ENCODE results near the gene CST9. TPM values are rescaled to one million over a fixed set of nuclear protein-coding genes. Genes with fewer than 3 reads are reported as not detected.

Gene CST9
- total and polyA plus RNA-seq, 2 of the 13 experiments (the other 11 are each of a cell fraction or from before 2014, with no cell fraction given), result 0.07 TPM; not detected in 1

GRCh38 chr20:23640018-23640601 lies 34.4 kb upstream of the CST9 start (continued):
- TF ChIP-seq TEAD3 (CRISPR knock-in tag; optimal IDR thresholded peaks at IDR 0.05; ENCODE audit: borderline replicate concordance), result peak; percentile 92
- TF ChIP-seq, protein P1, sequence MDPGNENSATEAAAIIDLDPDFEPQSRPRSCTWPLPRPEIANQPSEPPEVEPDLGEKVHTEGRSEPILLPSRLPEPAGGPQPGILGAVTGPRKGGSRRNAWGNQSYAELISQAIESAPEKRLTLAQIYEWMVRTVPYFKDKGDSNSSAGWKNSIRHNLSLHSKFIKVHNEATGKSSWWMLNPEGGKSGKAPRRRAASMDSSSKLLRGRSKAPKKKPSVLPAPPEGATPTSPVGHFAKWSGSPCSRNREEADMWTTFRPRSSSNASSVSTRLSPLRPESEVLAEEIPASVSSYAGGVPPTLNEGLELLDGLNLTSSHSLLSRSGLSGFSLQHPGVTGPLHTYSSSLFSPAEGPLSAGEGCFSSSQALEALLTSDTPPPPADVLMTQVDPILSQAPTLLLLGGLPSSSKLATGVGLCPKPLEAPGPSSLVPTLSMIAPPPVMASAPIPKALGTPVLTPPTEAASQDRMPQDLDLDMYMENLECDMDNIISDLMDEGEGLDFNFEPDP (CRISPR knock-in tag; conservative IDR thresholded peaks at IDR 0.05), result no peak
- TF ChIP-seq HMGXB3 (CRISPR knock-in tag; IDR thresholded peaks at IDR 0.05; ENCODE audit: borderline replicate concordance), result no peak; the same call in 1 of the 2 replicates
- TF ChIP-seq, protein P2, sequence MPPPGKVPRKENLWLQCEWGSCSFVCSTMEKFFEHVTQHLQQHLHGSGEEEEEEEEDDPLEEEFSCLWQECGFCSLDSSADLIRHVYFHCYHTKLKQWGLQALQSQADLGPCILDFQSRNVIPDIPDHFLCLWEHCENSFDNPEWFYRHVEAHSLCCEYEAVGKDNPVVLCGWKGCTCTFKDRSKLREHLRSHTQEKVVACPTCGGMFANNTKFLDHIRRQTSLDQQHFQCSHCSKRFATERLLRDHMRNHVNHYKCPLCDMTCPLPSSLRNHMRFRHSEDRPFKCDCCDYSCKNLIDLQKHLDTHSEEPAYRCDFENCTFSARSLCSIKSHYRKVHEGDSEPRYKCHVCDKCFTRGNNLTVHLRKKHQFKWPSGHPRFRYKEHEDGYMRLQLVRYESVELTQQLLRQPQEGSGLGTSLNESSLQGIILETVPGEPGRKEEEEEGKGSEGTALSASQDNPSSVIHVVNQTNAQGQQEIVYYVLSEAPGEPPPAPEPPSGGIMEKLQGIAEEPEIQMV (CRISPR knock-in tag; IDR thresholded peaks at IDR 0.05; ENCODE audit: low read depth), result peak; percentile 5; the same call in 1 of the 2 replicates
- TF ChIP-seq ZMYM3 (CRISPR knock-in tag; IDR thresholded peaks at IDR 0.05), result no peak
- TF ChIP-seq SOX6 (IDR thresholded peaks at IDR 0.05), result no peak
- peak; percentile 62; the same call in 1 of the 2 replicates for TF ChIP-seq SOX6 (CRISPR knock-in tag; IDR thresholded peaks at IDR 0.05)
- TF ChIP-seq ZNF24 (IDR thresholded peaks at IDR 0.05), result no peak
- TF ChIP-seq ZXDC (CRISPR knock-in tag; IDR thresholded peaks at IDR 0.05), result 0 out of 2 replicates have a peak, but pooled peaks have one; percentile 54
- TF ChIP-seq MTA1 (CRISPR knock-in tag; IDR thresholded peaks at IDR 0.05; ENCODE audit: borderline replicate concordance), result no peak
- no peak for TF ChIP-seq ELF4 (CRISPR knock-in tag; IDR thresholded peaks at IDR 0.05; ENCODE audit: borderline replicate concordance)
- TF ChIP-seq, protein P3, sequence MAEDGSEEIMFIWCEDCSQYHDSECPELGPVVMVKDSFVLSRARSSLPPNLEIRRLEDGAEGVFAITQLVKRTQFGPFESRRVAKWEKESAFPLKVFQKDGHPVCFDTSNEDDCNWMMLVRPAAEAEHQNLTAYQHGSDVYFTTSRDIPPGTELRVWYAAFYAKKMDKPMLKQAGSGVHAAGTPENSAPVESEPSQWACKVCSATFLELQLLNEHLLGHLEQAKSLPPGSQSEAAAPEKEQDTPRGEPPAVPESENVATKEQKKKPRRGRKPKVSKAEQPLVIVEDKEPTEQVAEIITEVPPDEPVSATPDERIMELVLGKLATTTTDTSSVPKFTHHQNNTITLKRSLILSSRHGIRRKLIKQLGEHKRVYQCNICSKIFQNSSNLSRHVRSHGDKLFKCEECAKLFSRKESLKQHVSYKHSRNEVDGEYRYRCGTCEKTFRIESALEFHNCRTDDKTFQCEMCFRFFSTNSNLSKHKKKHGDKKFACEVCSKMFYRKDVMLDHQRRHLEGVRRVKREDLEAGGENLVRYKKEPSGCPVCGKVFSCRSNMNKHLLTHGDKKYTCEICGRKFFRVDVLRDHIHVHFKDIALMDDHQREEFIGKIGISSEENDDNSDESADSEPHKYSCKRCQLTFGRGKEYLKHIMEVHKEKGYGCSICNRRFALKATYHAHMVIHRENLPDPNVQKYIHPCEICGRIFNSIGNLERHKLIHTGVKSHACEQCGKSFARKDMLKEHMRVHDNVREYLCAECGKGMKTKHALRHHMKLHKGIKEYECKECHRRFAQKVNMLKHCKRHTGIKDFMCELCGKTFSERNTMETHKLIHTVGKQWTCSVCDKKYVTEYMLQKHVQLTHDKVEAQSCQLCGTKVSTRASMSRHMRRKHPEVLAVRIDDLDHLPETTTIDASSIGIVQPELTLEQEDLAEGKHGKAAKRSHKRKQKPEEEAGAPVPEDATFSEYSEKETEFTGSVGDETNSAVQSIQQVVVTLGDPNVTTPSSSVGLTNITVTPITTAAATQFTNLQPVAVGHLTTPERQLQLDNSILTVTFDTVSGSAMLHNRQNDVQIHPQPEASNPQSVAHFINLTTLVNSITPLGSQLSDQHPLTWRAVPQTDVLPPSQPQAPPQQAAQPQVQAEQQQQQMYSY (CRISPR knock-in tag; IDR thresholded peaks at IDR 0.05), result 0 out of 2 replicates have a peak, but pooled peaks have one; percentile 33
- peak; percentile 38 for TF ChIP-seq PHF21A (CRISPR knock-in tag; IDR thresholded peaks at IDR 0.05)

Measured in HepG2 (cell line).